H9 (cell line): Measurements from ENCODE around the gene MXD4. TPM values are rescaled to one million over a fixed set of nuclear protein-coding genes. Genes with fewer than 3 reads are reported as not detected.

Experiments used
- DNase-seq: peaks from one replicate; pipeline ENCODE4 v3.0.0-alpha.2; 2017
- H2AFZ ChIP-seq: one replicate; pipeline ENCODE4 v1.6.1; 2013; ENCODE audit warnings: mild to moderate bottlenecking, low read length, control low read depth, moderate library complexity
- H2AK5ac ChIP-seq: 2 replicates; pipeline ENCODE4 v1.6.1; 2013; ENCODE audit warnings: low read length, control low read depth, mixed read lengths; ENCODE audit not compliant: insufficient read length
- H2BK120ac ChIP-seq: one replicate; pipeline ENCODE4 v1.6.1; 2013; ENCODE audit warnings: low read depth, mild to moderate bottlenecking, low read length, control low read depth, inconsistent platforms; ENCODE audit not compliant: poor library complexity, severe bottlenecking
- H2BK12ac ChIP-seq: 2 replicates; pipeline ENCODE4 v1.6.1; 2013; ENCODE audit warnings: low read length, control low read depth, mixed read lengths, low read depth; ENCODE audit not compliant: insufficient read length
- H2BK15ac ChIP-seq: 2 replicates; pipeline ENCODE4 v1.6.1; 2013; ENCODE audit warnings: low read depth, low read length, control low read depth
- H2BK20ac ChIP-seq: one replicate; pipeline ENCODE4 v1.6.1; 2013; ENCODE audit warnings: low read depth, mild to moderate bottlenecking, low read length, control low read depth, inconsistent platforms; ENCODE audit not compliant: poor library complexity, severe bottlenecking
- H2BK5ac ChIP-seq: 2 replicates; pipeline ENCODE4 v1.6.1; 2013; ENCODE audit warnings: low read length, control low read depth, mixed read lengths; ENCODE audit not compliant: insufficient read length
- H3K14ac ChIP-seq: 2 replicates; pipeline ENCODE4 v1.6.1; 2013; ENCODE audit warnings: low read length, control low read depth; ENCODE audit not compliant: insufficient read depth
- H3K18ac ChIP-seq: 2 replicates; pipeline ENCODE4 v1.6.1; 2013; ENCODE audit warnings: low read depth, mild to moderate bottlenecking, mixed read lengths, low read length, control low read depth; ENCODE audit not compliant: insufficient read length
- H3K23ac ChIP-seq: 2 replicates; pipeline ENCODE4 v1.6.1; 2013; ENCODE audit warnings: low read length, control low read depth, mixed read lengths, low read depth; ENCODE audit not compliant: insufficient read length
- H3K23me2 ChIP-seq: 2 replicates; pipeline ENCODE4 v1.6.1; 2013; ENCODE audit warnings: low read depth, mild to moderate bottlenecking, mixed read lengths, low read length, control low read depth; ENCODE audit not compliant: insufficient read length, poor library complexity, severe bottlenecking
- H3K27ac ChIP-seq: 2 replicates; pipeline ENCODE4 v1.5.1; 2013; ENCODE audit warnings: low read length, control low read depth, mixed read lengths, low read depth; ENCODE audit not compliant: insufficient read length
- H3K27me3 ChIP-seq: 2 replicates; pipeline ENCODE4 v1.6.1; 2013; ENCODE audit warnings: low read length, control low read depth, inconsistent platforms; ENCODE audit not compliant: insufficient read depth
- H3K4ac ChIP-seq: 2 replicates; pipeline ENCODE4 v1.6.1; 2013; ENCODE audit warnings: low read depth, mild to moderate bottlenecking, control low read depth, inconsistent platforms, low read length, moderate library complexity
- H3K4me1 ChIP-seq: 2 replicates; pipeline ENCODE4 v1.6.1; 2013; ENCODE audit warnings: low read length, control low read depth, inconsistent platforms; ENCODE audit not compliant: insufficient read depth
- H3K4me2 ChIP-seq: 2 replicates; pipeline ENCODE4 v1.6.1; 2013; ENCODE audit warnings: low read length, control low read depth, mixed read lengths; ENCODE audit not compliant: insufficient read length, insufficient read depth
- H3K56ac ChIP-seq: 2 replicates; pipeline ENCODE4 v1.6.1; 2013; ENCODE audit warnings: low read depth, mild to moderate bottlenecking, mixed read lengths, low read length, control low read depth; ENCODE audit not compliant: insufficient read length
- H3K79me1 ChIP-seq: 2 replicates; pipeline ENCODE4 v1.6.1; 2013; ENCODE audit warnings: low read depth, mild to moderate bottlenecking, moderate library complexity, low read length, control low read depth, inconsistent platforms; ENCODE audit not compliant: insufficient read depth, poor library complexity, severe bottlenecking
- H3K79me2 ChIP-seq: 2 replicates; pipeline ENCODE4 v1.6.1; 2013; ENCODE audit warnings: low read length, control low read depth, inconsistent platforms; ENCODE audit not compliant: insufficient read depth
- H3K9ac ChIP-seq: 2 replicates; pipeline ENCODE4 v1.6.1; 2013; ENCODE audit warnings: low read length, control low read depth, mixed read lengths; ENCODE audit not compliant: insufficient read length; ENCODE audit errors: extremely low read depth
- H3K9me3 ChIP-seq: one replicate; pipeline ENCODE4 v1.6.1; 2013; ENCODE audit warnings: low read depth, low read length, inconsistent platforms; ENCODE audit not compliant: control insufficient read depth
- H3T11ph ChIP-seq: one replicate; pipeline ENCODE4 v1.6.1; 2013; ENCODE audit warnings: mild to moderate bottlenecking, low read length, control low read depth, inconsistent platforms
- H4K20me1 ChIP-seq: one replicate; pipeline ENCODE4 v1.6.1; 2013; ENCODE audit not compliant: control insufficient read depth, insufficient read length, insufficient read depth
- H4K5ac ChIP-seq: 2 replicates; pipeline ENCODE4 v1.6.1; 2013; ENCODE audit warnings: low read depth, mild to moderate bottlenecking, mixed read lengths, low read length, control low read depth; ENCODE audit not compliant: insufficient read length
- H4K8ac ChIP-seq: replicated peaks from 2 replicates; pipeline ENCODE4 v1.6.1; 2013; ENCODE audit warnings: low read length, control low read depth, mixed read lengths, low read depth; ENCODE audit not compliant: insufficient read length
- H4K91ac ChIP-seq: 2 replicates; pipeline ENCODE4 v1.6.1; 2013; ENCODE audit warnings: low read depth, mild to moderate bottlenecking, moderate library complexity, mixed read lengths, low read length, control low read depth; ENCODE audit not compliant: insufficient read length
- H3K27ac Mint-ChIP-seq, 3 experiments: 2 replicates in 2 of 3; 3 replicates in 1 of 3; pipeline ENCODE4 v1.8.0; 2020 to 2021; ENCODE audit warnings: mixed read lengths in 3 of 3, mild to moderate bottlenecking in 1 of 3, moderate library complexity in 1 of 3
- H3K27me3 Mint-ChIP-seq: 2 replicates; pipeline ENCODE4 v1.8.0; 2021; ENCODE audit warnings: low read depth, mild to moderate bottlenecking, moderate library complexity, mixed read lengths
- H3K36me3 Mint-ChIP-seq, 3 experiments: 2 replicates in 2 of 3; 3 replicates in 1 of 3; pipeline ENCODE4 v1.8.0; 2020 to 2021; ENCODE audit warnings: low read depth in 3 of 3, mixed read lengths in 3 of 3; ENCODE audit not compliant: insufficient read depth in 1 of 3
- H3K4me1 Mint-ChIP-seq, 2 experiments: 2 replicates each; pipeline ENCODE4 v1.8.0; 2020; ENCODE audit warnings: mixed read lengths in 2 of 2
- H3K4me3 Mint-ChIP-seq, 2 experiments: 2 replicates in 1 of 2; 3 replicates in 1 of 2; pipeline ENCODE4 v1.8.0; 2020 to 2021; ENCODE audit warnings: mild to moderate bottlenecking in 2 of 2, mixed read lengths in 2 of 2, moderate library complexity in 1 of 2
- H3K9me3 Mint-ChIP-seq, 2 experiments: 2 replicates in 1 of 2; 3 replicates in 1 of 2; pipeline ENCODE4 v1.8.0; 2020; ENCODE audit warnings: mild to moderate bottlenecking in 2 of 2, mixed read lengths in 2 of 2, moderate library complexity in 1 of 2
- CTCF ChIP-seq: fragments of 200-600 bp; sonication (generic); conservative IDR thresholded peaks from 3 replicates; pipeline ENCODE4 v1.8.0; 2021; ENCODE audit warnings: antibody characterized with exemption, mild to moderate bottlenecking
- WGBS: extraction: QIAGEN DNeasy Blood & Tissue Kit; methylation state at CpG from one replicate; pipeline ENCODE4 v1.1.7; 2013; ENCODE audit warnings: missing lambda C conversion rate, low lambda C conversion rate, mixed read lengths; ENCODE audit not compliant: insufficient read length; ENCODE audit errors: extremely low coverage; 5-methylcytosine and 5-hydroxymethylcytosine counted together
- total RNA-seq: library from RNA; stranded (reverse); gene quantifications from 2 replicates; pipeline ENCODE4 v1.2.1, GENCODE V29; 2021

Gene MXD4
- total RNA-seq, 1 experiment from 2014 or later: 24.1 TPM

- no peak overlapping the region; the same call in 1 of the 2 replicates for H3K14ac ChIP-seq
- H3K4ac ChIP-seq: no peak overlapping the region
- peaks cover 5 to 18% of the 10 kb centered on the region in 2 experiments for H3K4me1 Mint-ChIP-seq
- no peaks in the 10 kb centered on the region for H3K79me1 ChIP-seq
- no peaks in the 10 kb centered on the region; the same call in 1 of the 2 replicates for H3K27me3 Mint-ChIP-seq
- no peak overlapping the region for H3K9ac ChIP-seq
- H3K56ac ChIP-seq: no peak overlapping the region
- no CpG with 5 or more reads among the region's 9 CpGs for WGBS
- no peak overlapping the region for H3K23ac ChIP-seq
- H2BK12ac ChIP-seq: no peak overlapping the region
- no peaks in the 10 kb centered on the region; a peak in 1 of 7 replicates for H3K36me3 Mint-ChIP-seq
- H2BK120ac ChIP-seq: no peak overlapping the region
- H3K79me2 ChIP-seq: no peaks in the 10 kb centered on the region
- no peaks in the 10 kb centered on the region for H3K9me3 ChIP-seq
- no peak overlapping the region for H2BK15ac ChIP-seq
- H2AFZ ChIP-seq: no peak overlapping the region
- no peak for TF ChIP-seq CTCF
- H3K18ac ChIP-seq: no peak overlapping the region
- no peak overlapping the region for H4K8ac ChIP-seq
- no peaks in the 10 kb centered on the region for H3K23me2 ChIP-seq
- H3K27ac Mint-ChIP-seq: no peak overlapping the region
- H3K4me1 ChIP-seq: no peaks in the 10 kb centered on the region; the same call in 1 of the 2 replicates
- H3K9me3 Mint-ChIP-seq: peaks cover 5 to 8% of the 10 kb centered on the region in 2 experiments
- H3K4me2 ChIP-seq: no peak overlapping the region
- H3K27me3 ChIP-seq: no peaks in the 10 kb centered on the region
- no peak overlapping the region for H2BK20ac ChIP-seq
- no peak overlapping the region for H4K91ac ChIP-seq
- no peak overlapping the region for H3K27ac ChIP-seq
- H3T11ph ChIP-seq: no peak overlapping the region
- DNase-seq: no peak
- no peak overlapping the region for H2AK5ac ChIP-seq
- H2BK5ac ChIP-seq: no peak overlapping the region
- H4K20me1 ChIP-seq: no peaks in the 10 kb centered on the region
- no peak overlapping the region for H3K4me3 Mint-ChIP-seq
- H4K5ac ChIP-seq: no peak overlapping the region
Observed at GRCh38 chr4:2290488-2290887, 28.6 kb upstream of the MXD4 start.
